Stimulated activated CD8-positive, alpha-beta memory T cell treated with anti-CD3 and anti-CD28 coated beads, Interleukin-7, amount 100 ng/mL, for 4 hours (primary cell): ENCODE measurements around the gene PPP1R9A.

Experiments used
- DNase-seq, 2 donors: peaks; one replicate each; pipeline ENCODE4 v3.0.0-alpha.2; 2020; ENCODE audit warnings: low read depth in 2 of 2

The PPP1R9A gene

DNA sequence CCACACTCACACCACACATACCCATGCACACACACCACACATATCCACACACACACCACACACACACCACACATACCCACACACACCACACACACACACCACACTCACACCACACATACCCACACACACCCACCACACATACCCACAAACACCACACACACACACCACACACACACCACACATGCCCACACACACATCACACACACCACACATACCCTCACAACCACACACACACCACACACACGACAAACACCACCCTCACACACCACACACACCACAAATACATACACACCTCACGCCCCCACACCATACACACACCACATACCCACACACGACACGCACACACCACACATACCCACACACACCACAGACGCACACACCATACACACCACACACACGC is 297.2 kb downstream of the PPP1R9A start:
- no peak for DNase-seq

DNA sequence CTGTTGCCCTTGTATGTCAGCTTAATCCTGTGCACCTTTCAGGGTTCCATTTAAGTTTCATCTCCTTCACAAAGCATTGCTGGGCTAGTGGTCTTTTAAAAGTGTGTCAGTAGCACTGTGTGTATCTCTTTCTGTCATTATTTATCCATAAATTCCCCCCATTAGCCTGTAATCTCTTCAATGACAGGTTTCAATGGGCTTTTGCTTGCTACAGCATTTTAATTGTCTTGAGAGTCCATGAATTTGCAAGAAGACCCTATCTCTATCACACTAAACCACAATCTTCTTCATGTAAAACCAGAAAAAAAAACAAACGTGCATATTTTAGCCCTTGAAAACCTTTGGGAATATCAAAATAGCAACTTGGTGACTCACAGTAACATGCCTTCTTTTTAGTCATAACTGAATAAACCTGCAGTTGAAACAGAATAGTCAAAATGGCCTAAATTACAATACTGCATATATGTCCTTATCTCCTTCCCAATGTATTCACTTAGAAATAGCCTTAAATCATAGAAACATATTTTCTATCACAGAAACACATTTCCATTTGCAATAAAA is 298.4 kb downstream of the PPP1R9A start:
- DNase-seq: no peak

DNA sequence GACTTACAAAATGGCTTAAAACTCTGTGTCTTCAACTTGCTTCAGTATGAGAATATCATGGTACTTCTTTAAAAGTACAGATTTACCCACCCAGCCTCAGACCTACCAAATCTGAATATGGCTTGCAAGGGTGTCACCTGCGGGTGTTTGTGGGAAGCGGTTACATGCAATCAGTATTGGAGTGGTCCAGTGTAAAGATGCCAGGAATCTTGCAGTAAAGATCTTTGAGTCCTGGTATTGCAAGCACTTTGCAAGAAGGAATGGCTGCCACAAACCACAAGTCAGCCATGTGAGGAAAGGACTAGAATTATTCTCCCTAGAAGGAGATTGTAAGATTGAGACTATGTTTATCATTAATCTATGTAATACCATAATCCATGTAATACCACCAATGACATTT is 301.9 kb downstream of the PPP1R9A start:
- DNase-seq: no peak

DNA sequence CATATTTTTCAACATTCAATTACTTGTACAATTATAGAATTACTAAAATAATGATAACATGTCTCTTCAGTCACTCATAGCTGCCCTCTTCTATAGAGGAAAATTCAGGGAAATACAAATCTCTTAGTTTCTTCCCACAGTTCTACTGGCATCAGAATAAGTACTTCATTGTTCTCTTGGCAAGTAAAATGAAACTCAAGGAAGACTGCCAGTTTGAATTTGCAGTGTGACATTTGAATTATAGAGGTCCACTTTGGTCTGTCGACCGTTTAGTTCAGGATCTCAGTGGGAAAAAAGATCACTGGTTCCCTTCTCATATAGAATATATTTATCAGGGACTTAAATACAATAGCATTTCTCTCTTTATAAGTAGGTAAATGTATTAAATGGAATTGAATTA is 302.4 kb downstream of the PPP1R9A start:
- no peak for DNase-seq

DNA sequence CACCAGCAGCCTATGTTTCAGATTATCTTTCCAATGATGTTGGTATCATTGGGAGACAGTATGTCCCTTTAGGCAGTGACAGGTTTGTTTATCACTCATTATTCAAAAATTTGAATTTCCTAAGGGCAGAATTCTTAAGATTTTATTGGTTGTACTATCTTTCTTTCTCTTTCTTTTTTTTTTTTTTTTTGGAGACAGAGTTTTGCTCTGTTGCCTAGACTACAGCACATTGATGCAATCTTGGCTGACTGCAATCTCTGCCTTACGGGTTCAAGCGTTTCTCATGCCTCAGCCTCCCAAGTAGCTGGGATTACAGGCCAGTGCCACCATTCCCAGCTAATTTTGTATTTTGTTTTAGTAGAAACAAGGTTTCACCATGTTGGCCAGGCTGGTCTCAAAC is 305.8 kb downstream of the PPP1R9A start:
- DNase-seq: no peak

DNA sequence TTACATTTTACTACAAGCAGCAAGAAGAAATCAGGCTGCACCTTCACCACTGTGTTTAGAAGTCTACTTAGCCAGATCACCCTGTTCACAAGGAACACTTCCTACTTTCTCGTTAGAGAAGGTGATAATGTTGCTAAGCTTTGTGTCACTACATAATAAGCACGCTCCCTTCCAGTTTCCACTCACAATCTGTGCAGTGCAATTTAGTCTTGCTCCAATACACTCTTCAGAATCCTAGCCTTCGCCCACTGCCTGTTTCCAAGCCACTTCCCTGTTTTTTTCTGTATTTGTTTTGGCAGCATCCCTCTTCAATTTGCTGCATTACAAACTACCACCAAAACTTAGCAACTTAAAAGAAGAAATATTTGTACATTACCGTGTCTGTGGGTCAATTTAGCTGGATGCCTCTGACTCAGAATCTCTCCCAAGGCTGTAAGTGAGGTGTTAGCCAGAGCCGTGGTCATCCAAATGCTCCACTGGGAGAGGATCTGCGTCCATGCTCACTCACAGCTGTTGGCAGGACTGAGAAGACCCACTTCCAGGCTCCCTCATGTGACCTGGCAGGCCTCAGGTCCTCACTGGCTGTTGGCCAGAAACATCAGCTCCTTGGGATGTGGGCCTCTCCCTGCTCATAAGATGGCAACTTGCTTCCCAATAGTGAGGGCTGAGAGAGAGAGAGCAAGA is 306.6 kb downstream of the PPP1R9A start:
- DNase-seq: no peak

DNA sequence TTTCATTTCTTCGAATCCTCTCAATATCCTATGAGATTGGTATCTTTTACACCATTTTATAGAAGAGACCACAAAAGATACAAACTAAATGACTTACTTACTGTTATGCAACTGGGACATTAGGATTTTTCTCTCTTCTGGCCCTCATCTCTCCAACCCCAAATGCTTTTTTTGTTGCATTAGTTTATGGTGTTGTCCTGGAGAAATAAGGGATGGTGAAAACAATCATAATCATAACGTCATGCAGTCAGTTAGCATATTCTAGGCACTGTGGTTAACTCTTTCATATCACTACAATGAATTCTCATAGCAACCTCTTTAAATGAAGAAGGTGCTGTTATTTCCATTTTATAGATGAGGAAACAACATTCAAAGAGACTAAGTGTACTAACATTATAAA is 312.3 kb downstream of the PPP1R9A start:
- no peak for DNase-seq

DNA sequence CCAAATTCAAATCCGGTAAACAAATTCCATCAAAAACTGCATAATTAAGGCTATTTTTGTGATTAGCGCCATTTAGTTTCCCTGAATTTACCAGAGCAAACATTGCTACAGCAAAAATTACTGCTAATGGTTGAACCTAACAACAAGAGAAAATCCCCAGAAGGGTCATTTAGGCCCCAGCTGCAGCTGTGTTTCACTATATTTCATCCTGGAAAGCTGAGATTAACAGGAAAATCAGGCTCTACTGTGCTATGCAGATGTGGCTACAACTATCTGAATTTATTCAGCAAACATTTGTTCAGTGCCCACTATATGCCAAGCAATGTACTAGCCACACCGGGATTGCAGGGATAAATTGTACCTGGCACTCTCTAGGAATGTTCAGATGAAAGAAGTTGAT is 312.9 kb downstream of the PPP1R9A start:
- DNase-seq: no peak

DNA sequence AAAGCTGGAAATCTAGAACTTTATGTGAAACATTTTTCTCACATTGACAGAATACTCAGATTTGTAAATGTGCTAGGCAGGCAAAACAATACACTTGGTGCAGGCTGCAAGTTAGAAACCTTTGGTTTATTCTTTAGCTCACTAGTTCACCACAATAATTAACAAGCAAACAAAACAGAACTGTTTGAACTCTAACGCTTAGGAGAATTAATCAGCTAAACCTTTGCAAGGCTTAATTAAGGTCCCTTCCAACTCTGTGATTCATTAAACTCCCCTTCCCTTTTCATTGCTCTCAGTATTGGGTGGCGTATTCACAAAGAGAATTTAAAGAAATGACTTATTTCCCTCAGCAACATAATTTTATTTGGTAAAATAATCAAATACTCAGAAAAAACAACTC is 317.9 kb downstream of the PPP1R9A start:
- DNase-seq: no peak

DNA sequence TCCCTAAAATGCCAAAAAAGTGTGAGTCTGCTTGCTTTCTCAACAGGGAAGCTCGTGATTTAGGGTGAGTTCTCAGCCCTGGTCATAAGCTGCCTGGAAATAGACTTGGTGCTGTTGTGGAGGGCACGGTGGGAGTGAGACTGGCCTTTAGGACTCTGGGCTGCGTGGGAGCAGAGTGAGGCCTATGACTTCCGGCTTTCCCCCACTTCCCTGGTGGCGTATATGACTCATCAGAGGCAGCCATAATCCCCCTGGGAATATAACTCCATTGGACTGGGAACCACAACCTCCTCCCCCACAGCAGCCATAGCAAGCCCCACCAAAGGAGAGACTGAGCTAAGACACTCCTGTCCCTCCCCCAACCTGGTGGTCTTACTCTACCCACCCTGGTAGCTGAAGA is 321.9 kb downstream of the PPP1R9A start:
- no peak for DNase-seq

DNA sequence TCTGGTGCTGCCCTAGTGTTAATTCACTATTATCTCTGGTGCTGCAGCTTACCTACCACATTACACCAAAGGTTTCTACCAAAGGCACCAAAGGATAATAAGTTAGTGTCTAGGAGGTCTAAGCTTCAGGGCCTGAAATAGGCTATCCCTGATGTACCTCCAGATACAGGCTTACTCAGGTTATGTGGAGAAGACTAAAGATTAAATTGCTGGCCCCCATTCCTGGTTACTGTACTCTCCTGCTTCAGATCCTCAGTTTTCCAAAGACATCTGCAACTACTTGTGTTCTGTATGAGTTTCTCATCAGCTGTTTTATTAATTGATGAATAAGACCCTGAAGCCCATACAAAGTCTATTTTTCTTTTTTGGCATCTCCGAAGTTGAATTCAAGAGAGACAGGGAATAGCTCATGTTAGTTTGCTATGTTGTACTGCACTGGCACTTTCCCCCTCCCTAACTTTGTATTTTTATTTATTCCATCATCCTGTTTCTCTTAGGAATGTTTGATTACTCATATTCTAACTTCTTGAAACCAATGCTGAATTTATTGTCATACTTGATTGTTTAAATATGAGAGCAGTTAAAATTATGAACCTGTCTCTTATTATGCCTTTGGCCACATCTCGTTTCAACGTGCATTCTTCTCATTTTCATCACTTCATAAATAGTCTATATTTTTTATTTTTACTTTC is 331.0 kb downstream of the PPP1R9A start:
- DNase-seq: no peak

DNA sequence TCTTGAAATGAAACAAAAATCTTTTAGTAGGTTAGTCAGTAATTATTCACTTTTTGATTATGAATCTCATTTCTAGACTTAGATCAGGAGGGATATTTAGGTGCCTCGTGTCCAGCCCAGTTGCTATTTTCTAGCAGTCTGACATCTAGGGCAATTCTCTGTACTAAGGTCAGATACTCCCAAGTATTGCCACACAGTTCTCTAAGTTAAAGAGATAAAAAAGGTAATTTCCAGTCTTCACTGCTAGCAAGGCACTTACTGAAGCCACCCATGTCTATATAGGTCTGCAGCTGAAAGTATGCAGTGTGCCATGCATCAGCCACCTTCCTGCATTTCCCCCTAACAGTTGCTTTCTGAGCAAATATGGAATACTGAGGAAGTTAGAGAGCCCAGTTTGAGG is 333.5 kb downstream of the PPP1R9A start:
- no peak for DNase-seq

DNA sequence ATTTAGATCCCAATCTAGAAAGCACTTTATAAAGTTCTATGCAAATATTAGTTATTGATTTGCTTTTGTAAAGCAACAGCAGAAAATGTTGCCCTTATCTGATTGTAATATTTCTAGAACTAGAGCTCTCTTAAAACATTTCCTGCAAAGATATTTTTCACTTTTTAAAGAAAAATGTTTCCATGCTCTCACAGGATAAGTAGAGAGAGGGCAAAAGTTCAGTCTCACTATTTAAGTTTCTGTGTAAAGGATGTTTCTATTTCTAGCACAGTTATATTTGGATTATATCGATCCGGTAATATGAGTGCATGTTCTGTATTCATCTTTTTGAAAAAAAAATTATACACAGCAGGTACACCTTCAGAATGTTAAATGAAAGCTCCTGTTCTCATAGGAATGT is 334.9 kb downstream of the PPP1R9A start:
- DNase-seq: no peak

DNA sequence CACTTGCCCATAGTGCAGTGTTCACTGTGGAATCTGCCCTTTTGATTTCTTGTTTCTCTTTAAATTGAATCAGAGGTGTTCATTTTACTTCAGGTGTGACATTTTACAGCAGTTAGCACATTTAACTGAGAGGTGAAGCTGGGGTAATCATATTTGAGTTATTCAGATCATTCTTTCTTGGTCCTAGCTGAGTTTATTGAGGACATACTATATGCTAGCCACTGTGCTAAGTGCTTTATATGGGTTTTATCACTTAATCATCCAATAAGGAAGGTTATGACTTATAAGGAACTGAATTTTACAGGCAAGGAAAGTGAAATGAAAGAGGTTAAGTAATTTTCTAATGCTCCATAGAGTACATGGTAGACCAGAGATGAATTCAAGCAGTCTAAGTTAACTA is 337.2 kb downstream of the PPP1R9A start:
- no peak for DNase-seq

DNA sequence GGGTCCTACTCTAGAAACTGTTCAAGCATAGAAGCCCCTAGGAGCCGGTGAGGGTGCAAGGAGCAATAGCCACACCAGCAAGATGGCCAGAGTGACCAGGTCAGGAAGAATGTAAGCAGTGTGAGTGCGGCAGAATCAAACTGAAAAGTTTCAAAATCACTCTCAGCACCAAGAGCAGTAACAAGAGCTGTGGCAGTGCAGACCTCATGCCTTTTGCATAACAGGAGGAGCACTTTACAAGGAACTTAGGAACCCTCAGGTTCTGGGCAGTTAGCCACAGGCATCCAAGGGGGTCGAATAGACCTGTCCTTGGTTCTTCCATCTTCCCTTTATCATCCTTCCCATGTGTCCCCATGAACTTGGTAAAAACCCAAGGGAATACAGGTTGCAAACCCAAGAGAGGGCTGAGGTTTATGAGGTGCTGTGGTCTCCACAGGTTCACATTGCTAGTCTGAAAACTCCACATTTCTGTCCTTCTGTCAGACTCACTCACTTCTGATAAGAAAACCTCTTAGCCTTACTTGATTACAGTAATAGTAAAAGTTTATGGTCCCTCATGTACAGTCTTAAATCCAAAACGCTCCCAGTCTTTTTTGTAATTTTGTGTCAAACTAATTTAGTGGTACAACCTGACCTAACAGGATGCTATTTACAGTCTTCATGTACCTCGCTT is 338.6 kb downstream of the PPP1R9A start:
- no peak for DNase-seq

DNA sequence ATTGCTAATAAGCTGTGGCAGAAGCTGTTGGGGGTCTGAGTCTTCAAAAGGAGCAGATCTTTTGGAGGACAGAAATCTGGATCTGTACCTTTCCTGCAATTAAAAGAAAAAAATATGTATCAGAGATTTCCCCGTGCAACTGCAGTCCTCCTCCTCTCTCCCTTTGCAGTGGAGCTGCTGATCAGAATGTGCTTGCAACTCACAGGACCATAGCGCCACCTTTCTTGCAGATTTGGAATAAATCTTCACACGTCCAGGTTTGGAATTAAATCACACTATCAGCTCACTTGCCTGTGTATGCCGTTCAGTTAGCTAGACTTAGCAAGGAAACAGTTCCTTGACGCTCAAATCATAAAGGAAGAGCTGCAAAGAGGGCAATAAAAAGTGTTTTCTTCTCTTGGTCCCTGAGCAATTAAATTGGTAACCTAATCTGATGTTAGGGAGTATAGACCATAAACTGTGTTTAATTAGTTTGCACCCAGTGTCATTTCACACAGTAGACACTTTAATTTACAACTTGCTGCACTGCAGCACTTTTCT is 339.5 kb downstream of the PPP1R9A start:
- DNase-seq: no peak

DNA sequence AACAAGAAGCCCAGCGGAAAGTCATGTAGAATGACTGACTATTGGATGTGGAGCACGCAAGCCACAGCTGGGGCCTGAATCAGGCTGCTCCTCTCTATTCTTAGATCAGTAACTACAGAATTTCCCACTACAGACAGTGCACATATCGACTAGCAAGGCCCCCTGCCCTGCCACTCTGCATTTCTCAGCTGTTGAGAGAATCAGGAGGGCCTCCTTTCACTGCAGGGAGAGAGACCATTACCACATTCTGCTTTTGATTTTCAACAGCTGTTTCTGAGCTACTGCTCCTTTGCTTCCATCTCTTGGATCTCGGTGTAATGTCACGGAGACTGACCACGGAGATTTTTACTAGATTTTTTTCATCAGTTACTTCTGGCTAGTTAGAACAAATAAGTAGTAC is 343.2 kb downstream of the PPP1R9A start:
- DNase-seq: no peak

DNA sequence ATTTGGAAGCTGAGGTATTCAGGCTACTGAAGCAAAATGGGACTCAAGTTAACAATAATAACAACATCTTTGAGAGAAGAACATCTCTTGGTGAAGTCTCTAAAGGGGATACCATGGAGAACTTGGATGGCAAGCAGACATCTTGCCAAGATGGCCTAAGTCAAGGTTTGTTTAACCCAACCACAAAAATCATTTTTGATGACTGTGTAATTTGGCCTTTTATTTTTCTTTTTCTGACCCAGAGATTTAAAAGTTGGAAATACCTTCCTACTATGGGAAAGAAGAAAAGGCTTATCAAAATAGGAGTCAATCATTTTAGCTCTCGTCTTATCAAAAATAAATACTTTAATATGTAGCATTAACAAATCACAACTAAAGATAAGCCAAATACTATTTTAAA is 344.6 kb downstream of the PPP1R9A start:
- DNase-seq: no peak

DNA sequence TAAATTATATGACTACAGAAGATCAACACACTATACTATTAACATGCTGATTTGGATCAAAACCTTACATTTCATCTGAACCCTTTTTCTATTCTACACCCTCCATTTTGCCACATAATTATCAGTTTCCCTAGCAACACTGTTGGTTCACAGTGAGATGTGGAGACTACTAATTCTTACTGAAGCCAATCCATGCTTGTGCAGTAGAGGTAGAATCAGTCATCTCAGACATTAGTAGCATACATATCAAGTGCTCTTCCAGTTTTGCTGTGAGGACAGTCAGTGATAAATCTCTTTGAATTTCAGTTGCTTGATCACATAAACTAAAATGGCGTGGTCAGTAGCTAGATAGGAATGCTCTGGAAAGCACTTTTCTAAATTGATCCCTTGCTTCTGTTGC is 346.6 kb downstream of the PPP1R9A start:
- DNase-seq: no peak

DNA sequence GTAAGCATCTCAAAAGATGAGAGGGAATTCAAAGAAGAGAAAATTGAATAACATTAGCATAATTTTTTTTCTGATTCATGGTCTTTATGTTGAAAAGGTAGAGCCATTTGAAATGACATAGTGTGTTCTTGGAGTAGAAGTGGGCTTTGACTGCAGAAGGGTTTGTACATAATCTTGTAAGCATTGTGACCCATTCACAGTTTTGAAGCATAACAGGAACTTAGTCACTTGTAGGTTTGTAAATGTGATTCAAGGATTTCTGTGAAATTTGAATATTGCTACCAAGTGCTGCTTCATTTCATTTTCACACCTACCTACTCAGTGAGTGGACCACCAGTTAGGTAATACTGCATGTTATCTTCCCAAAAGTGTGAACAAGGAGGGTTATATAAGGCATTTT is 348.3 kb downstream of the PPP1R9A start:
- DNase-seq: no peak

DNA sequence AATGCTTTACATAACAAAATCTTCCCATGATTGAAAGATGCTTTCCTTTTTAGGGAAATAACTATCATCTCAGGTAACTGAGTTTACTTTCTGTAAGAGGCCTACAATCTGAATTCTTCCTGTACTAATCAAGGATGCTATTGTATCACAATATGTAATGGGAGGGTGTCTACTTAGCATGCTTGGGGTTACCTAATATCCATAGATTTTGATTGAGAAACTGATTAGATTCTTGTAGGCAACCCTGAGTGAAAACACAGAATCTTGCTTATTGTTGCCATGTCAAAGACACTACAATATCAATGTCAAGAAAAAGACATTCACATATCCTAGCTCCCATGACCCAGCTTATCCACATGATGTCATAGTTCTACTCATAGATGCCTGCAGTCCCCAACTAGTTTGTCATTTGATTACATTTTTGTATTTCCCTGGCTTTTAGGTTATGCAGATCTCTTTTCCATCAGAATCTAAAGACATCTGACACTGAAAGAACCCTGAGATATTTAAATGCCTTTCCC is 354.6 kb downstream of the PPP1R9A start:
- no peak for DNase-seq

DNA sequence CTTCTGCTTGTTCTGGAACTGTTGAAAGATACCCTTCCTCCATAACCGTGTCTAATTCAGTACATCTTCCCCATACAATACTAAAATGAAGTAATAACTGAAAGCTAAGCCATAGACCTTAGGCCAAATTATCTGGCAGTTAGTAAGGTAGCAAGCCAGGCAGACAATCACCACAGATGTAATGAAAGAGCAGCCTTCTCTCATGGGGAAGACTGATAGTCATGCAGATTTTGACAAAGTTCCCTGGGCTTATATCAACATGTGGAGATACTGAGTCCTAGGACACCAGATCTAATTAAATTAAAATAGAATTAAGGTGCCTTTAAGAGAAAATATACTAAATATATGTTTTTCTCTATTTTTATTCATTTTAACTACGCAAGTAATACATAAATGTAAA is 355.5 kb downstream of the PPP1R9A start:
- DNase-seq: no peak
